NCI-H748 (cell line): Measurements from ENCODE around the gene MRGPRG.

Experiments used
- DNase-seq: peaks from one replicate; lab custom pipeline; 2025; ENCODE audit not compliant: unreplicated experiment; lab: John Stamatoyannopoulos, UW

Gene MRGPRG

DNA sequence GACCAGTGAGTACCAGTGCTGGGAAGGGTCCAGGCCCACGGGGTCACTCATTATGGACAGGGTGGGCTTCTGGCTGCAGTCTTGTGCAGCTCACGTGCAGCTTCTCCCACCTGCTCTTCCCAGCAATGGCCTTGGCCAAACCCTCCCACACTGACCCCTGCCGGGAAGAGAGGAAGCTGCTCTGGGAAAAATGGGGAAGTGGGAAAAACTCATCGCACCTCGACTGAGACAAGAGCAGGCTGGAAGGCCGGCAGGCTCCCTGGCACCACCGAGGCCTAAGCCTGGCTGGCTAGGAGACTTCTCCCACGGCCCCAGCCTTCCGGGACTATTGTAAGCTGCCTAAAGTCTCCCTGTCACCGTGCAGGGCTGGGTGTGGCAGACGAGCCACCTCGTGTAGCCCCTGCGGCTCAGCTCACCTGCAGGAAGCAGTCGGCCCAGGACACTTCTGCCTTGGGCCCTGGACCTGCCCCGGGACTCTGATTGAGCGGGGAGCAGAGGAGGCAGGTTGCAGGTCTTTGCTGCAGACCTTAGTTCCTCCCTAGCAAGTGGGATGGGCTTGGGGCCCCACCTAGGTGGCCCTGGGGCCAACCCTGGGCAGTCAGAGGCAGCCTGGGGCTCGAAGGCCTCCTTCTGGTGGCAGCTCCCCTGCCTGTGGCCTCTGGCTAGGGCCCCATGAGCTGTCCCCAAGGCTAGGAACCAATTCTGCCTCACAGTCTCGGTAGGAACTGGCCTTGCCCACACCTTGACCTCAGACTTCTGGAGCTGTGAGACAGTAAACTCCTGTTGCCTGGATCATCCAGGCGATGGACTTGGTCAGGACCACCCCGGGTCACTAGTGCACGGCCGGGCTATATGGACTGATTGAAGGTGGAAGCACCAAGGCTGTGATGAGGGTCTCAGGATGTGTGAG, 23.1 kb downstream of the MRGPRG start:
- DNase-seq: no peak

DNA sequence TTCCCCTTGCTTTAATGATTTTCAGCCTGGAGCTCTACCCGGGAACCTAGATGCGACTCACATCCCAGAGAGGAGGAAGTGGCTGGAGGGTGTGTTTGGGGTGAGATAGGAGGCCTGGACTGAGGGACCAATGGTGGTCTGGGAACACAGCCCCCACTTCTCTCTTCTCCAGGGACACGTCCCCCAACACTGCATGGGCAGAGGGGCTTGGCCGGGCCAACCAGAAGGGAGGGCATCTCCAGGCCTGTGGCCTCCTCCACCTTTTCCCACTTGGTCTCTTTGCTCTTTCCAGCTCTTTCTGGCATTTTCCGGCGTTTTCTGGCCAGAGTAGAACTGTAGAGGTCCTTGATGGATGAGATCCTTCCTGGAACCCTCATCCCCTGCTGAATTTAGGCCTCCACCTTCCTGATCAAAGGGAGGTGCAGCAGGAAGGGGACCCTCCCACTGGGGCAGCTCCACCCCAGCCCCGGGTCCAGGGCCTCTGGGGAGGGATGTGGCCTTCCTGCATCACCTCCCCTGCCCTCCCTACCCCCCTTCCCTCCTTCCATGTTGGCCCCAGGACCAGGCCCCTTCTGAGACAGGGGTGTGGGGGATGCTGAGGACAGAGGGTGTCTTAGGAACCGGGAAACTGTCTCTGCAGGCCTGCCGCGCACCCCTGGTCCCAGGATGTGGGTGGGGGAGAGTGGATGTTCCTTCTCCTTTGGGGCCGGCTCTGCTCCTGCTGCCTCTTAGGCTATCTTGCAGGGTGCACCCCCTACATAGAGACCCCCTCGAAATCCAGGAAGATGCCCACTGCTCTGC, 24.4 kb downstream of the MRGPRG start:
- no peak for DNase-seq

DNA sequence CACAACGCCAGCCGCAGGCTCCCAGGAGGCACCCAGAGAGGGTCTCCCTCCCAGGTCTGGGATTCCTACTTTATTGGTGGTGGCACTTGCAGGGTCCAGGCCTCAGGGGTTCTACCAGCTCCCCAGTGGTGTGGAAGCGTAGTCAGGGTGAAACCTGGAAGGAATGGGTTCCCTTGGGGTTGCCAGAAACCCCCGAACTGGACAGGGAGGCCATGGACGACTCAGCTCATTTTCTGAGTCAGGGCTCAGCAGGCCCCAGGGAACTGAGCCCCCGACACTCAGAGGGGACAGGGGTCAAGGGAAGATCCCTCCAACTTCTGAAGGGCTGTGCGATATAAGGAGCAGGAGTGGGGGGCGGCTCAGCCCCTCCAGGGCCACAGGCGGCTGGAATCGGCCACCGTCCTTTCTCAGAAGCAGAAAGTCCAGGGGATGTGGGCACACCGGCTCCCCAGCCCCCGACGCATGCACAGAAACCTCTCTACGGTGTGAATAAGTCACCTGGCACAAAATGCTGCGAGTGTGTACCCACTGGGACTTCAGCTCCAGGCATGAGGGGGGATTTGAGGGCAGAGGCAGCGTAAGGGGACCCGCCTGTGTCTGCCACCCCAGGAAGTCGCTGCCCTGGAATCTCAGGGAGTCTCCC, 25.1 kb downstream of the MRGPRG start:
- DNase-seq: no peak

DNA sequence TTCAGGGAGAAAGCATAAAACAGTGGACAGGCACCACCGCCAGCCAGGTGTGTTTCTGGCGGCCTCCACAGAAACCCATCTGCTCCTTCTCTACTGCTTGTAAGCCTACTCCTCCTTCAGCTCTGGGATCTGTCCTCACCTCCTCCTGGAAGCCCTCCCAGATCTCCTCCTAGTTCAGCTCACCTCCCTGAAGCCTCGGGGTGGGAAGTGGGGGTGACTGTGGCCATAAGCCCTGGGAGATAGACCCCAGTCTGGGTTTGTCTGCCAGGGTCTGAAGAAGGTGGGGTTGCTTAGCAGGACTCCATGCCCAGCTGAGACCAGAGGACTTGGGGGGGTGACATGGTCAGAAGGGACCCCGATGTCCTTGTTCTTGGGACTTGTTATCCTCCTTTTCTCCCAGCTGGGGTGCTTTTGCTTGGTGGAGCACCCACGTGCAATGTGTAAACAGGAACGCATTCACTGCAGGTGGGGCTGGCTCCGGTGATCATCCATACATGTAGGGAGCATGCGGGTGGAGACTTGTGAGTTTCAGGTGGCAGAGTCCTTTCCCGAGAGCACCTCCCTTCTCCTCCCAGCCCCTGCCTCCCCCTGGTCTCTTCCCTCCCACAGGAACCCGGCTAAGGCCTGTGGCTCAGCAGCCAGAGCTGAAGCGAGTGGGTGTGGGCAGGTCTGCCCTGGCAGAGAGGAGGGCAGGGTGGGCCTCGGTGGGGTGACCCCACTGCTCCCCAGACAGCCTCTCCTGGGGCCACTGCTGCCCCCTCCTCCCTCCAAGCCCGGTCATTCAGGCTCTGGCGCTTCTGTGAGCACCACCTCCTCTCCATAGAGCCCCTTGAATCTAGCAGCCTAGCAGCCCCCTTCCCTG, 25.9 kb downstream of the MRGPRG start:
- no peak for DNase-seq

DNA sequence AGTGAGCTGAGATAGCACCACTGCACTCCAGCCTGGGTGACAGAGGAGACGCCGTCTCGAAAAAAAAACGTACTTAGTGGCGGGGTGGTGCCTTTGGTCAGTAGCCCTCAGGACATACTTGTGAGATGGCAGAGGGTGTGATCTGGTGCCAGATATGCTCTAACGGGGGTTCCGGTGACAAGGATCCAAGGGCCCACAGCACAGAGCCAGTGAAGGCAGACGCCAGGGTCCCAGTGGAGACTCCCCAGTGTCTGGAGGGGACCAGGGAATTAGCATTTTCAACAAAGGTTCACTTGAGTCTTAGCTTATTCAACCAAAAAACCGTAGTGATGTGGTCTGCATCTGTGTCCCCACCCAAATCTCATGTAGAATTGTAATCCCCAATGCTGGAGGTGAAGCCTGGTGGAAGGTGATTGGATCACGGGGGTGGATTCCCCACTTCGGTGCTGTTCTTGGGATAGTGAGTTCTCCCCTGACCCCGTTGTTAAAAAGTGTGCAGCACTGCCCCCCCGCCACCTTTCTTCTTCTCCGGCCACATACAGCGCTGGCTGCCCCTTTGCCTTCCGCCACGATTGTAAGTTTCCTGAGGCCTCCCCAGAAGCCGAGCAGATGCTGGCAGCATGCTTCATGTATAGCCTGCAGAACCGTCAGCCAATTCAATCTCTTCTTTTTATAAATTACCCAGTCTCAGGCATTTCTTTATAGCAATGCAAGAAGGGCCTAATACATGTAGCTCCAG, 26.9 kb downstream of the MRGPRG start:
- no peak for DNase-seq

DNA sequence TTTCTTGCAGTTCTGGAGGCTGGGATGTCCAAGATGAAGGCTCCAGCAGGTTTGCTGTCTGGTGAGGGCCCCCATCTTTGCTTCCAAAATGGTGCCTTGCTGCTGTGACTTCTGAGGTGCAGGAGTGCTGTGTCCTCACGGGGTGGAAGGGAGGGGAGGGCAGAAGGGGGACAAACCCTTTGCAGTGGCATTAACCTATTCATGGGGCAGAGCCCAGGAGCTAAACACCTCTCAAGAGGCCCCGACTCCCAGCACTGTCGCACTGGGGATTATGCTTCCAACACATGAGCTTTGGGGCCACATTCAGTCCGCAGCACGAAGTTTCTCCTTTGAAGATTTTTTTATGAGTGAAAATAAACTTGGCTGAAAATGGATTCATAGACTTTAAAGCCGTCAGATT, 28.0 kb downstream of the MRGPRG start:
- DNase-seq: no peak

DNA sequence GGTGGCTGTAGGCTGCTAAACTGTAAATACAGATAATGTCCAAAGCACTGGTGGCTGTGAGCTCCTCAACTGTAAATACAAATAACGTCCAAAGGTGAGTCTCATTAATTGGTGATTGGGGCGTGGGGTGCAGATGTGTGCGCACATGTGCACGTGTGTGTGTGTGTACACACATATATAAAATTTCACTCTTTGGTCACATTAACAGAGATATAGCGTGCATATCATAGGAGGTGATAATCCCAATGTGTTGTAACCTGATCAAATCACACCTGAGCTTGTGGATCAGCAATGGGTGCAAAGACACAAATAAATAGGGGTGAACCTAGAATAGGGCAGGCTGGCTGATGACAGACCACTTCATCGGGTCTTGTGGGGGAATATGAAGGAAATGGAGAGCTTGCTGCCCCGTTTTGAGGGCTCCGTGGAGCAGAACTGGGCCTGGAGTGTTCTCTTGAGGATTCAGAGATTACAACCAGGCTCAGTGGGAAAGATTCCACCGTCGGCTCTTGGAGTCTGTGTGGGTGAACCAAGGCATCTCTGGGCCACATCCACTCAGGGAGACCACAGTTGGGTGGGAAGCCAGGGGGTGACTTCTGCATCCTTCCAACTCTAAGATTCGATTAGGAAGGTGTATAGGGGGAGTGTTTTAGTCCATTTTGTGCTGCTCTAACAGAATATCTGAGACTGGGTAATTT, 28.6 kb downstream of the MRGPRG start:
- no peak for DNase-seq

DNA sequence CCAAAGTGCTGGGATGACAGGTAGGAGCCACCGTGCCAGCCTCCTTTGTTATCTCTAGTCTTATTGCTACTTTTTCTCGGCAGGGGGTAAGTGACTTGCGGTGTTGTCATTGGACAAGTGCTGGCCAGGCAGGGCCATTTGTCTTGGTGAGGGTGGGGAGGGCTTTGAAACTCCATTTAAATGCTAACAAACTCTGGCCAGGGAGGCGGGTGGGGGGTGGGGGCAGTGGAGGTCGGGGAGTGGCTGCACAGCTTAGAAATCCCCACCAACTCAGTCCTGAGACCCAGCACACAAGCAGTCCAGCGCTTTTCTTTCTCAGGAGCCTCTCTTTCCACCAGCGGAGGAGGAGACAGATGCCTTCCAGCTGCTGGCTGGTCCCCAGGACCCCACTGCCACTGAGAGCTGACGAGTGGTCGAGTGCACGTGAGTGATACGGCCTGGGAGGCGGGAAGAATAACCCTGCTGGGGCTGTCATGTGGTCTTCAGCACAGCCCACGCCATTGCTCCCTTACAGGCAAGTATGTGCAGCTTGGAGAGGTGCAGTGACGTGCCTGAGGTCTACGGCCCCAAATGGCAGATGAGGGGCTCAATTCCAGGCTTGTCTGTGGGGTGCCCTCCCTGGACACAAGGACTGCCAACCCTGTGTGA, 29.3 kb downstream of the MRGPRG start:
- DNase-seq: no peak

DNA sequence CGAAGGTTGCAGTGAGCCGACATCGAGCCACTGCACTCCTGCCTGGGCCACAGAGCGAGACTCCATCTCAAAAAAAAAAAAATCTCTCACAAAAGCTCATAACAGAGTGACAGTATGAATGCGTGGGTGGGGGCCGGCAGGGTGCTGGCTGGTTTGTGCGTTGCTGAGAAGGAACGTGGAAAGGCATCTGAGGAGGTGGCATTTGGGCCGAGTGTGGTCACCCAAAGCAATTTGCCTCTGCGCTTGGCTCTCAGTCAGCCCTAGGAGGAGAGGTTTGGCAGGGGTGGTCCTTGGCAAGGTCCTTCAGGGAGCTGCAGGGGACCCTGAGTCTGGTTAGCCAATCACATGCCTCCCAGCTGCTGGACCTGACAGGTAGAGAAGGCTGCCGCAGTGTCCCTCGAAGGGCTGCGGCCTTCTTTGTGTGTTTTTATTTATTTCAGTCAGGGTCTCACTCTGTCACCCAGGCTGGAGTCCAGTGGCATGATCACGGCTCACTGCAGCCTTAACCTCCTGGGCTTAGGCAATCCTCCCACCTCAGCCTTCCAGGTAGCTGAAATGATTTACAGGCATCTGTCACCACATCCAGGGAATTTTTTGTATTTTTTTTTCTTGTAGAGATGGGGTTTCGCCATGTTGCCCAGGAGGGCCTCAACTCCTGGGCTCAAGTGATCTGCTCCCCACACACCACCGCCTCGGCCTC, 30.0 kb downstream of the MRGPRG start:
- DNase-seq: no peak

DNA sequence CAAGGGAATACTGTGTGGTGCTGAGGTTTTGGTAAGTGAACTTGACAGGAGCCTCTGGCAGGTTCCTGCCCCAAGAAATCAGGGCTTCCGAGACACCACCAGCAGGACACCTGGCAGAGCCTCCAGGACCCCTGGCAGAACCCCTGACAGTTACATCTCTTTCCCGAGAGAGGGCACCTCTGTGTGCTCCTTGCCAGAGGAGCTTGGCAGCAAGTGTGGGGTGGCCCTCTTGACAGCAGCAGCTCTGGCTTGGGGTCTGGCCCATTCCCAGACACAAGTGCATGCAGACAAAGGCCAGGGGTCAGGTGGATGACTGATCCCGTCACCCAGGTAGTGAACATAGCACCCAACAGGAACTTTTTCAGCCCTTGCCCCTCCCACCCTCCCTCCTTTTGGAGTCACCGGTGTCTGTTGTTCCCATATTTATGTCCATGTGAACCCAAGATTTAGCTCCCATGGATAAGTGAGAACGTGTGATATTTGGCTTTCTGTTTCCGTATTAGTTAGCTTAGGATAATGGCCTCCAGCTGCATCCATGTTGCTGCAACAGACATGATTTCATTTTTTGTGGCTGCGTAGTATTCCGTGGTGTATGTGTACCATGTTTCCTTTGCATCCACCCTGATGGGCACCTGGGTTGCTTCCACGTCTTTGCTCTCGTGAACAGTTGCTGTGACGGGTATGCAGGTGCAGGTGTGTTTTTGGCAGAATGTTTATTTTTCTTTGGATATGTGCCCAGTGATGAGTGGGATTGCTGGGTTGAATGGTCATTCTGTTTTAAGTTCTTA, 32.3 kb downstream of the MRGPRG start:
- DNase-seq: no peak

DNA sequence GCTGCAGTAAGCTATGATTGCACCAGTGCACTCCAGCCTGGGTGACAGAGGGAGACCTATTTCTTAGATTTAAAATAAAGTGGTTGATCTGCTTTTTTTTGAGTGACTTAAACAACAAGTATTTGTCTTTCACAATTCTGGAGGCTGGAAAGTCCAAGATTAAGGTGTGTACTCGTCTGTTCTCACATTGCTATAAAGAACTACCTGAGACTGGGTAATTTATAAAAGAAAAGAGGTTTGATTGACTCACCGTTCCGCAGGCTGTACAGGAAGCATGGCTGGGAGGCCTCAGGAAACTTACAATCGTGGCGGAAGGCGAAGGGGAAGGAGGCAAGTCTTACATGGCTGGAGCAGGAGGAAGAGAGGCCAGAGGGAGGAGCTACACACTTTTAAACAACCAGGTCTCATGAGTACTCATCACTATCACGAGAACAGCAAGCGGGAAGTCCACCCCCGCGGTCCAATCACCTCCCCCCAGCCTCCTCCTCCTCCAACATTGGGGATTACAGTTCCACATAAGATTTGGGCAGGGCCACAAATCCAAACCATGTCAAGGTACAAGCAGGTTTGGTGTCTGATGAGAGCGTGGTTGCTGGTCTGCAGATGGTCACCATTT, 33.8 kb downstream of the MRGPRG start:
- DNase-seq: no peak

DNA sequence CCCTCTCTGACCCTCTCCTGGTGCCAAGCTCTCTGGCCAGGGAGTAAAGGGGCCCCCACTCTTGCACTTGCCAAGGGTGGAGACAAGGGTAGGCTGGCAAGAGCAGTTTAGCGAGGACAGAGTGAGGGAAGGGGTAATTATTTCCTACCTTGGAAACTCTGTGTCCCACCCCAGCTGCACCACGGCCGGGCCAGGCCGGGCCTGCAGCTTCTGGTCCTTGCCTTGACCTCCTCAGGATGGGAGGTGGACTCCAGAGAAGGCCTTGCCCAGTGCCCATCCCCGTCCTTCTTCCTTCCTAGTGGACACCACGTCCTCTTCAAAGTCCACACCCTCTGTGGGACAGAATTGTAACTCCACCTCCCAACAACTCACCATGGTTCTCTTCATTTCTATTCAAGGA, 35.1 kb downstream of the MRGPRG start:
- DNase-seq: no peak

DNA sequence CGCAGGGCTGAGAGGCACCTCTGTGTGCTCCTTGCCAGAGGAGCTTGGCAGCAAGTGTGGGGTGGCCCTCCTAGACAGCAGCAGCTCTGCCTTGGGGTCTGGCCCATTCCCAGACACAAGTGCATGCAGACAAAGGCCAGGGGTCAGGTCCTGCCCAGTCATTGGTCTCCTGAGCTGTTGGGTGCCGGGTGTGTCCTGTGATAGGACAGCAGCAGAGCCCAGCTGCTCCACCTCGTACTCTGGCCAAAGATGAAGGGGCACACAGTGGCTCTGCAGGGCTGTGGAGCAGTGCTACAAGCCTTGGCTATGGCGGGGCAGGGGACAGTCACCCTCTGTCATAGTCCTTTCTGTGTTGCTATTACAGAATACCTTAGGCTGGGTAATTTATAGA, 36.2 kb downstream of the MRGPRG start:
- DNase-seq: no peak

DNA sequence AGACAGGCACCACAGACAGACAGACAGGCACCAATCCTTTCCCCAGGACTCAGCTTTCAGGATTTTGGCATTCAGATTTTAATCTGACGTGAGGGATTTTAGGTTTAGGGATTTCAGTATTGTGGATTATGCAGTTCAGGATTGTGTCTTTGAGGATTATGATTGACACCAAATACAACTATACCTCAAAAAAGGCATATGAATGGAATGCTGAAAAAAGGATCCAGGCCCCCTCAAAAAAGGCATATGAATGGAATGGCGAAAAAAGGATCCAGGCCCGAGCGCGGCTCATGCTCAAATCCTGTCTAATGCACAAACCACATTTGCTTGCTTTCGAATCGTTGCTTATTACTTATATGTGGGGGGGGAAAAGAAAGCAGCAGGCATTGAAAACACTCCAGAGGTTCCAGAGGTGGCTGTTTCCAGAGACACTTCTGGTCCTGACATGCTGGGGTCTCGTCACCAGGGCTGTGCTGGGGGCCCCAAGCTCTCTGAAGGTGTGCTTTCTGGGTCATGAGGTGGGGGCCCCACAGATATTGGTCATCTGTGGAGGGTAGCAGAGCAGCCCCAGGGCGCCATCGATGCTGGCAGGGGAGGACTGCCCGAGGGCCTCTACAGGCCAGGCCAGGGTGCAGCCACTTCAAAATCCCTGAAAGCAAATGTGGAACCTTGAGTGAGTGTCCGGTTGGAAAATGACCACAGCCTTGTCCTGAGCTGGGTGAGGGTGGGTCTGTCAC, 36.7 kb downstream of the MRGPRG start:
- no peak for DNase-seq

DNA sequence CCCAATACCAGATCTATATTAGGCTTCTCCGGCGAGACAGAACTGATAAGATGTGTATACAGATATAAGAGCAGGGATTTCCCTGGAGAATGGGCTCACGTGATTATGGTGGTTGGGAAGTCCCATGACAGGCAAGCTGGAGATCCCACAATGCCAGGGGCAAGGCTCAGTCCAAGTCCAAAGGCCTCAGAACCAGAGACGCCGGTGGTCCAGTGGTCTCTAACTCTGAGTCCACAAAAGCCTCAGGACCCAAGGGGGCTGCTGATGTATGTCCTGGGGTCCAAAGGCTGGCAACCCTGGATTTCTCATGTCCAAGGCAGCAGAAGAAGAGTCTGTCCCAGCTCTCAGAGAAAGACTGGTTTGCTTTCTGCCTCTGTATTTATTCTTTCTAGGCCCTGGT, 37.7 kb downstream of the MRGPRG start:
- no peak for DNase-seq

DNA sequence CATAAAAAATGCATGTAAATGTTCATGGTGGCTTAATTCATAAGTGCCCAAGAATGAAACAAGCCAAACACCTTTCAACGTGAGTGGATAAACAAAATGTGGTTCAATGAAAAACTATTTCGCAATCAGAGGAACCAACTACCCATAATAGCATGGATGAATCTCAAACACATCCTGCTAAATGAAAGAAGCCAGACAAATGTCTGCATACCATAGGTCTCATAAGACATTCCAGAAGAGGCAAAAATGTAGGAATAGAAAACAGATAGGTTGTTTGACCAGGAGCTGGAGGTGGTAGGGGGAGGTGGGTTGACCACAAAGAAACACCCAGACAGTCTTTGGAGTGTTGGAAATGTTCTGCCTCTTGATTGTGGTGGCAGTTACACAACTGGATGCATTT, 40.3 kb downstream of the MRGPRG start:
- DNase-seq: no peak

DNA sequence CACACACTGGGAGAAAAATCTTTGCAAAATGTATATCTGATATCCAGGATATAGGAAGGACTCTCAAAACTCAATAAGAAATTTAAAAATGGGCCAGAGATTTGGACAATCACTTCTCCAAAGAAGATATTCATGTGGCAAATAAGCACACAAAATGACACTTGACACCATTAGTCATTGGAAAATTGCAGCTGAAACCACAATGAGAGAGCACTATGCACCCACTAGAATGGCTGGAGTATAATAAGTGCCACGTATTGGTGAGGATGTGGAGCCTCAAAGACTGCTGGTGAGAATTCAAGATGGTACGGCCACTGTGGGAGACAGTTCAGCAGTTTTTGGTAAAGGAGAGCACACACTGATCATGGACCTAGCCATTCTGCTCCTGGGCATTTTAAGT, 40.7 kb downstream of the MRGPRG start:
- no peak for DNase-seq
